ENCODE data around the gene SORL1. TPM values are rescaled to one million over a fixed set of nuclear protein-coding genes. Genes with fewer than 3 reads are reported as not detected.

The SORL1 gene
- total and polyA plus RNA-seq, 2 experiments from 2014 or later: 6.4 to 18.2 TPM

DNA sequence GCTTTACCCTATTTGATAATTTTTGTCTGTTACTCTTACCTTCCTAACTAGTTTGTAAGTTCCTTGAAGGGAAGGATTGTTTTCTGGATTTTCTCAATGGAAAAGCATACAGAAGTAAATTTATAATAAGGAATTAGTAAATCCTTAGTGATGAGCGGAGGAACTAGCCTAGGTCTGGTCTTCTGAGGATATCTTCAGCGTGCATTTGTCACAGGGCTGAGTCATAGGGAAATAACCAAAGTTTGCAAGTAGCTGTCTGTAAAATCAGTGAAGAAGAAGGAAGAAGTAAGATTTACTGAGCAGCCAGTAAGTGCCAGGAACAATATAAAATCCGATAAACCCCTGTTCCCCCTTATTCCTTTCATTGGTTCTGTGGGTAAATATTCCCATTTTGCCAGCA lies 163.4 kb downstream of the SORL1 start:
- no peaks in the 10 kb centered on the region for H3K9me3 ChIP-seq (ENCODE audit: low read depth)
- H3K27me3 ChIP-seq: no peaks in the 10 kb centered on the region
- TF ChIP-seq, protein P1, sequence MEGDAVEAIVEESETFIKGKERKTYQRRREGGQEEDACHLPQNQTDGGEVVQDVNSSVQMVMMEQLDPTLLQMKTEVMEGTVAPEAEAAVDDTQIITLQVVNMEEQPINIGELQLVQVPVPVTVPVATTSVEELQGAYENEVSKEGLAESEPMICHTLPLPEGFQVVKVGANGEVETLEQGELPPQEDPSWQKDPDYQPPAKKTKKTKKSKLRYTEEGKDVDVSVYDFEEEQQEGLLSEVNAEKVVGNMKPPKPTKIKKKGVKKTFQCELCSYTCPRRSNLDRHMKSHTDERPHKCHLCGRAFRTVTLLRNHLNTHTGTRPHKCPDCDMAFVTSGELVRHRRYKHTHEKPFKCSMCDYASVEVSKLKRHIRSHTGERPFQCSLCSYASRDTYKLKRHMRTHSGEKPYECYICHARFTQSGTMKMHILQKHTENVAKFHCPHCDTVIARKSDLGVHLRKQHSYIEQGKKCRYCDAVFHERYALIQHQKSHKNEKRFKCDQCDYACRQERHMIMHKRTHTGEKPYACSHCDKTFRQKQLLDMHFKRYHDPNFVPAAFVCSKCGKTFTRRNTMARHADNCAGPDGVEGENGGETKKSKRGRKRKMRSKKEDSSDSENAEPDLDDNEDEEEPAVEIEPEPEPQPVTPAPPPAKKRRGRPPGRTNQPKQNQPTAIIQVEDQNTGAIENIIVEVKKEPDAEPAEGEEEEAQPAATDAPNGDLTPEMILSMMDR (IDR thresholded peaks at IDR 0.05; ENCODE audit: low read depth, low read length): no peak
- H3K4me3 ChIP-seq: no peak overlapping the region
- H3K4me1 ChIP-seq (ENCODE audit: low read depth): no peaks in the 10 kb centered on the region
- no peak overlapping the region for H3K27ac ChIP-seq
- H3K36me3 ChIP-seq: peaks cover 4% of the 10 kb centered on the region
- peak in 1 of 2 donors; percentile 28 for DNase-seq (ENCODE audit: low read depth in 1 of 2, low spot score in 1 of 2)

DNA sequence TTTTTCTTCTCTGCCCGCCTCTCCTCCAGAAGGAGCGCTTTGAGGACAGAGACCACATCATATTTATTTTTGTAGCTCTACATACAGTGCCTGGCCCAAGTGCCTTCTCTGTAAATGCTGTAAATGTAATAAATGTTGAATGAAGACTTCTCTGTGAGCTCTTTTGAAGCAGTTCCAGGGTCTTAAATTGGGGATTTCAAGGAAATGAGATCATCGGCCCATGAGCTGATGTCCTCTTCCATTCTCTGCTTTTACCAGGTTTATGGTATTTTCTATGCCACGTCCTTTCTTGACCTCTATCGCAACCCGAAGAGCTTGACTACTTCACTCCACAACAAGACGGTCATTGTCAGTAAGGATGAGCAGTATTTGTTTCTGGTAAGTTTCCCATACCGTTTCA lies 166.4 kb downstream of the SORL1 start:
- Histone ChIP-seq H3K9me3 (ENCODE audit: low read depth) (no peaks in the 10 kb centered on the region), H3K4me1 (ENCODE audit: low read depth) (no peaks in the 10 kb centered on the region), H3K36me3 (peaks cover 4% of the 10 kb centered on the region), H3K4me3 (no peak overlapping the region), H3K27ac (no peak overlapping the region), H3K27me3 (no peaks in the 10 kb centered on the region)
- no peak for DNase-seq (ENCODE audit: low read depth in 1 of 2, low spot score in 1 of 2)
- TF ChIP-seq, protein P1 (IDR thresholded peaks at IDR 0.05; ENCODE audit: low read depth, low read length): no peak

DNA sequence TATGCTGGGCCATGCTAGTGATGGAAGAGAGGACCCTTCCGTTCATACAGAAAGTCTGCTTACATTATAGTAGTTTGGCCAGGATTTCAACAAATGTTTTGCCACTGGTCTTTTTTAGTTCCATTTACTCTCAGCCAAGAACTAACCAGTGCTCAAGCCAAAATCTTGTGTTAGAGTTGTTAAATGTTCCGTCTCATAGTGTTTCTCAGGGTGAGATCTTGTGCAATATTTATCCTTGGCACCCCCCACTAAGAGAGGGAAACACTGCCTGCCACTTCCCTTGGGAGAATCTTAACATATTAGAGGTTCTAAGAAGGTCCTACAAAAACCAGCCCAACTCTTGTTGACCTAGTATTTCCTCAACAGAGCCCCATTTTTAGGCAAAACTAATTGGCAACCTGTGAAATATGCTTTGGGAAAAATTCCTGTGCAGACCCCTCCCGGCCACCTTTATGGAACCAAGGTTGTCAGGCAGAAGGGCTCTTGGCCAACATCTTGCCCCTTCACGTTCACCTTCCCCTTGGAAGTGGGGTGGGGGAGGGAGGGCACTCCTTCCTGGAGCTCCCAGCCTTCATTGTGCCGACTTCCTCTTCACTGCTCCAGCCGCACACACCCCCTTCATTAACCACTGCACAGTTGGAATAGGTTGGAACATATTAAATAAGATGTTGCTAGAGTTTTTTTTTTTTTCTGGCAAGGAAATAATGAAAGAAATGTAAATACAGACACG lies 173.8 kb downstream of the SORL1 start:
- no peaks in the 10 kb centered on the region for H3K4me1 ChIP-seq (ENCODE audit: low read depth)
- TF ChIP-seq, protein P1 (IDR thresholded peaks at IDR 0.05; ENCODE audit: low read depth, low read length): no peak
- H3K27ac ChIP-seq: no peak overlapping the region

DNA sequence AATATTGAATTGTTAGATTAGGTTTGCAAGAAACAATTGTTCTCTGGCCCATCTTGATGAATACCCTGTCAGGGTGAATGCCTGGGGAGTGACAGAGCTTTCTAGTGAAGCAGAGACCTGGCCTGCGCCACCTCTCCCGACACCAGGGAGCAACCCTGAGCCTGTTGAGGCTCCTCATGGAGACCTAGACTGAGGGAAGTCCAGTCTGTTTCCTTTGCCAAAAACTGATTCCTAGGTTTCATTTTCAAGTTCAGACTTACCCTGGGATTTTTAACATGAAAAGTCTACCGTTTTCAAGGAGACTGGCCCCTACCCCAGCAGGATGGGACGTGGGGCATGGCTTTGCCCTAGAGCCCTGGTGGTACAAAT lies 174.4 kb downstream of the SORL1 start:
- no peaks in the 10 kb centered on the region for H3K4me1 ChIP-seq (ENCODE audit: low read depth)
- H3K4me3 ChIP-seq: no peak overlapping the region
- no peak for DNase-seq (ENCODE audit: low read depth in 1 of 2, low spot score in 1 of 2)
- no peaks in the 10 kb centered on the region for H3K9me3 ChIP-seq (ENCODE audit: low read depth)
- TF ChIP-seq, protein P1 (IDR thresholded peaks at IDR 0.05; ENCODE audit: low read depth, low read length): no peak
- no peaks in the 10 kb centered on the region for H3K36me3 ChIP-seq
- no peak overlapping the region for H3K27ac ChIP-seq
- no peaks in the 10 kb centered on the region for H3K27me3 ChIP-seq

More for the DNA sequence above, 173.8 kb downstream of the SORL1 start:
- Histone ChIP-seq H3K36me3 (no peaks in the 10 kb centered on the region), H3K27me3 (no peaks in the 10 kb centered on the region), H3K4me3 (no peak overlapping the region), H3K9me3 (ENCODE audit: low read depth) (no peaks in the 10 kb centered on the region)
- peak in 1 of 2 donors; percentile 79 for DNase-seq (ENCODE audit: low read depth in 1 of 2, low spot score in 1 of 2)

DNA sequence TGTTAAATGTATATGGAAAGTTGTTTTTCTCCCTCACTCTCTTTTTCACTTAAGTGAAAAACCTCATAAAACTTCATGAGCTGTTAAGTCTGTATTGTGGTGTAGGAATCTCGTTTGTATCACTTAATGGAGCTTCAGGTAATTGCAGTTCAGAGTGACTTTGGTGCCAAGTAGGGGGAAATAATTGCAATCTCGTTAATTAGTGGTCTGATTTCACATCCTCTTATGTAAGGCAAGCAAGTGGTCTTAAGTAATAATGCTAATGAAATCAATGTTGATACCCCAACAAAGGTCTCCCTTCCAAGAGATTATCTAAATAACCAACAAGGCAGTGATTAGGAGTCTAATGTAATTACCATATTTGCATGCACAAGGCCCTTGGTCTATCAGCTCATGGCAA lies 174.9 kb downstream of the SORL1 start:
- no peak overlapping the region for H3K27ac ChIP-seq
- H3K27me3 ChIP-seq: no peaks in the 10 kb centered on the region
- no peak for DNase-seq (ENCODE audit: low read depth in 1 of 2, low spot score in 1 of 2)
- TF ChIP-seq, protein P1 (IDR thresholded peaks at IDR 0.05; ENCODE audit: low read depth, low read length): no peak
- H3K4me3 ChIP-seq: no peak overlapping the region
- H3K9me3 ChIP-seq (ENCODE audit: low read depth): no peaks in the 10 kb centered on the region
- H3K36me3 ChIP-seq: no peaks in the 10 kb centered on the region
- no peaks in the 10 kb centered on the region for H3K4me1 ChIP-seq (ENCODE audit: low read depth)

Measured in cardiac muscle cell (in vitro differentiated cells and primary cell).